Limb (tissue), 2 donors: ENCODE data around the gene PIWIL4.
"Not testable (repeated sequence)": the region's sequence is repeated elsewhere in the genome, so short reads cannot be mapped to it uniquely, and the experiment has no call there.

ENCODE experiments used
- DNase-seq, 2 donors: peaks; one replicate each; pipeline ENCODE4 v3.0.0-alpha.2; 2016; ENCODE audit errors: extremely low spot score in 2 of 2

Gene PIWIL4

DNA sequence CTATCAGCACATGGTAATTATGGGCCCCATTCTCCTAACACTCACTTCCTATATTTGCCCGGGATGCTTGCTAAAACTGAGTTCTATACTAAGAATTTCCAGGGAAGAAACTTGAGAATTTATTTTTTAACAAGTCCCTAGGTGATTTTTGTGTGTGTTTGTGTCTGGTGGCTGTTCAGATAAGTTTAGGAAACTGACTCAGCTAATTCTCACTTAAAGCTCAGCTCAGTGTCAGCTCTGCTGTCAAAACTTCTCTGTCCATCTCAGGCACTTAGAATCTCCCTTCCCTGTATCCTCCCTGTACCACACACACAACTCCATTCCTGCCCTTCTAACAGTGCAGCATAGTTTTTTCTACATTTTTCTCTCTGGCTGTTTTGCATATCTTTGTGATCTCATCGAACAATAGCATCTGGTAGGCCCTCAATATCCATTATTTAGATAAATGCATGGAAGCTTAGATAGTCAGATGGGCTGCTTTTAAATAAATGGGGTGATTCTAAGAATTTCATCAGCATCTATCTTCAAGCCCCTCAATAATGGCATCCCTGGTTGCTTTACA, 69.3 kb downstream of the PIWIL4 start:
- DNase-seq: no peak

- DNase-seq: no peak
Measured at GRCh38 chr11:94638301-94638901, 71.2 kb downstream of the PIWIL4 start.

- DNase-seq: no peak
Measured at GRCh38 chr11:94638902-94639373, 71.8 kb downstream of the PIWIL4 start.

- DNase-seq: no peak
Measured at GRCh38 chr11:94639901-94640721, 72.9 kb downstream of the PIWIL4 start.

DNA sequence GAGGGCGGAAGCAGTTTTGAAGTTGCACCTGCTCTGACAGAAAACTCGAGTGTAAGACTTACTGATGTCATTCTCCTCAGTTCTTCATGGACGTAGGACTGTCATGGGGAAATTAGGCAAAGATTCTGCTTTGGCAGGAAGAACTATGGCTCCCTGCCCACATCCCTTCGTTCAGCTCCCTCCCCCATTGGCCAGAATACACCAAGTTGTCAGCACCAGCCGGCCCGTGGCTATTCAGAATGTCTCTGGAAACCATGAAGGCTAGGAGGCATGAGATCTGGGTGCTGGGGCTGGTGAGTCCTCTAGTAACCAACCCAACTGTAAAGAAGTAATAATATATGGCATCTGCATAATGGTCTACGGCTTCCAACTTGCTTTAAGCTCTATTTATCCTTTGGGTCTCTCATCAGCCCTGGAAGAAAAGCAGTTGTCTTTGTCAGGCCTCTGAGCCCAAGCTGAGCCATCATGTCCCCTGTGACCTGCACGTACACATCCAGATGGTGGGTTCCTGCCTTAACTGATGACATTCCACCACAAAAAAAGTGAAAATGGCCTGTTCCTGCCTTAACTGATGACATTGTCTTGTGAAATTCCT, 74.1 kb downstream of the PIWIL4 start:
- DNase-seq: no peak

GRCh38 chr11:94643186-94643585, 76.0 kb downstream of the PIWIL4 start:
- DNase-seq: not testable (repeated sequence)

GRCh38 chr11:94647926-94648325, 80.8 kb downstream of the PIWIL4 start:
- no peak for DNase-seq

DNA sequence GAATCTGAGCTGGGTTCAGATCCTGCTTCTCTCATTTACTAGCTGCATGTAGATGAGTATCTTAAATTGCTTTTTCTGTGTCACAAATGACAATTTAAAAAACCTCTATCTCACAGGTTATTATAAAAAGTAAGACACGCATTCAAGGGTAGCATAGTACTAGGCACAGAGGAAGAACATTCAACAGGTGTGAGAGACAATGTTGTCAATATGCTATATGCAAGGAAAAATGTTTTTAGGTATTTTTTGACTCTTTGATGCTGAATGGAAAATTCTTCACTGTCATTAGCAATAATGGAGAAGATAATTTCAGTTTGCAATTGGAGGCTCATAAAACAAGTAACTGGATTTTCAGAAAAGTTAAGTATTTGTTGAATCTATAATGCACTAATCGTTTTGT, 81.6 kb downstream of the PIWIL4 start:
- DNase-seq: no peak

DNA sequence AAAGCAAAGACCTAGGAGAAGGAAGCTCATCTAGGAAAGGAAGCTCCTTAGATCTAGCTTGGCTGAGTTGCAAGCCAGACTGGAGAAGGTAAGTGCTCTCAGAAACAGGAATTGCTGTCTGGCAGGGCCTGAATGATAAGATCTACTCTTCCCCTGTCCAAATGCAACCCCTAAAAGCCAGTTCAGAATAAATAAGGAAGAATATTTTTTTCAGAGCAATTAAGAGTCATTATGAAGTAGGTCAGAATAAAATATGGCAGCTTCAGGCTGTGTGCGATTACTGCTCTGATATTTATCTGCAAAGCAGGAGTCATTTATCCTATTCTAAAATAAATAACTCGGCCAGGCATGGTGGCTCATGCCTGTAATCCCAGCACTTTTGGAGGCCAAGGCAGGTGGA, 82.1 kb downstream of the PIWIL4 start:
- DNase-seq: no peak

DNA sequence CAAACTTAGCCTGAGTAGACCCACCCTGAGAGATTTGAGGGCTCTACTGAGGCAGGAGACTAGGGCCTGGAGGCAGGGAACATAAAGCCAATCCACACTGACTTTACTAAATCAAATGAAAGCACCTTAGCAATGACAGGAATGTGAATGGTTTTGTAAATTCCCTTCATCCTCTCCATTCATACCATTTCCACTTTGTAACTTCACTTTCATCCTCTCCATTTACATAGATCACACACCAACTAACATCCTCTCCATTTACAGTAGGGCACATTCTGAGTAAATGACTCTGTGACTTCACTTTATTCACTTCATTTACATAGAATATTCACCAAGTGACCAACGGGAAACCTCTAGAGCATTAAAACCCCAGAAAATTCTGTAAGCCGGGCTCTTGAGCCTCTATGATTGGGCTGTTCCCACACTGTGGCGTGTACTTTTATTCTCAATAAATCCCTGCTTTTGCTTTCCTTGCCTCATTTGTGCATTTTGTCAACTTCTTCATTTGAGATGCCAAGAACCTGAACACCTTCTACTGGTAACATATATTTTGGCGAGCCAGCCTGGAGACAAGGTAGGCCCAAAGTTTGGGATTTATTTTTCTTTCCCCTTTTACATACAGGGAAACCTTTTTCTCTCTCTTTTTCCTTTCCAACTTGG, 82.9 kb downstream of the PIWIL4 start:
- no peak for DNase-seq

DNA sequence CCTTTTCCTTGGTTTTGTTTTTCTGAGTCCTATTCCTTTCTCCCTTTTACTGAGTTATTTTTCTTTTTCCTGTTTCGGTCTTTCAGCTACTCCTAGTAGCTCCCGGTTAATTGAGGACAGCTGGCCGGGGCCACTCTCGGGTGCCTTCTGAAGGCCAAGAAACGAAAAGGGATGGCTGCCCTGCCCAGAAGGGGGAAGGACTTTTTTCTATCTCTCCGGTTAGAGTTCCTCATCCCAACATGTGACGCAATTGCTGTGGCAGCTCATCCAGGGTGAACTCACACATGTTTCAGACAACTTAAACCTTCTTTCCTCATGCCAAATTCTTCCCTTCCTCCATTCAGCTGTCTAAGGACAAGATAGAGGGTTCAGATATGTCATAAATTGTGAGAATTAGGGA, 83.6 kb downstream of the PIWIL4 start:
- DNase-seq: peak in 1 of 2 donors; percentile 38

- DNase-seq: no peak
Measured at GRCh38 chr11:94652735-94653284, 85.6 kb downstream of the PIWIL4 start.

- no peak for DNase-seq
Measured at GRCh38 chr11:94653561-94653960, 86.4 kb downstream of the PIWIL4 start.

DNA sequence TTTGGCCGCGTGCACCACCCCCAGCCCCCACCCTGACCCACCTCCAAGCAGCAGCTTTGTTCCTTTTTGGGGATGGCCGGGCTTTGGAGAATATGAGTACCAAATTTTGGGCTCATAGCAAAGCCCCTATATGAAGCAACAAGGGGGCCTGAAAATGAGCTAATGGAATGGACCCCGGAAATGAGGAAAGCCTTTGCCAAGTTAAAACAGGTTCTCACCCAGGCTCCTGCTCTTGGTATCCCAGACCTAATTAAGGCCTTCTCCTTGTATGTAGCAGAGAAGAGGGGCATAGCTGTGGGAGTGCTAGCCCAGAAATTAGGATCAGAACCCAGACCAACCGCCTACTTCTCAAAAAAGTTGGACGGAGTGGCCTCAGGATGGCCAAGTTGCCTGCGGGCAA, 87.0 kb downstream of the PIWIL4 start:
- DNase-seq: no peak

DNA sequence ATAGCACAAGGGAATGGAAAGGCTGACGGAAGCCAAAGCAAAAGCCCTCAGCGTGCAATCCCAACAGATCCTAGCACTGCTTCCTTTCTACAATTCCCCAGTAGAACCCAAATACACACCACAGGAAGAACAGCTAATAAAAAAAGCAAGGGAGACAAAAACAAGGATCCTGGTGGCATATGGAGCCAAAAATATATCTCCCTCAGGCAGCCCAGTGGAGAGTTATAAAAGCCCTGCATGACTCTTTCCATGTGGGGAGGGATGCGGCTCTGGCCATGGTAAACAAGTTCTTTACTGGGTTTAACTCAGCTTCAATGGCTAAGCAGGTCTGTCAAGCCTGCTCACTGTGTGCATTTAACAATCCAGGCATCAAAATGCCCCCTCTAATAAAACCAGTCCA, 88.1 kb downstream of the PIWIL4 start:
- no peak for DNase-seq

DNA sequence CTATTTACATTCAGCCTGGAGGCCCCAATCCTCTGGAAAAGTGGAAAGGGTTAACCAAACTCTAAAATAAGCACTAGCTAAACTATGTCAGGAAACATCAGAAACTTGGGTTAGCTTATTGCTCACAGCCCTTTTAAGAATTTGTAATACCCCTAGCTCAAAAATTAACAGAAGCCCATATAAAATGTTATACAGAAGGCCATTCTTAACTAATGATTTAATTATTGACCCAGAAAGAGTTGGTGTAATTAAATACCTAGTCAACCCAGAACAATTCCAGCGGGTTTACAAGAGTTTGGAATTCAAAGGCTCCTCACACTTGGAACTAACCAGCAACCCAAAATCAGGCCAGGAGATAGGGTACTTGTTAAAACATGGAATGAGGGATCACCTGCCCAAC, 88.8 kb downstream of the PIWIL4 start:
- no peak for DNase-seq

GRCh38 chr11:94656968-94657367, 89.8 kb downstream of the PIWIL4 start:
- DNase-seq: no peak

- no peak for DNase-seq
Measured at GRCh38 chr11:94657629-94658028, 90.5 kb downstream of the PIWIL4 start.

DNA sequence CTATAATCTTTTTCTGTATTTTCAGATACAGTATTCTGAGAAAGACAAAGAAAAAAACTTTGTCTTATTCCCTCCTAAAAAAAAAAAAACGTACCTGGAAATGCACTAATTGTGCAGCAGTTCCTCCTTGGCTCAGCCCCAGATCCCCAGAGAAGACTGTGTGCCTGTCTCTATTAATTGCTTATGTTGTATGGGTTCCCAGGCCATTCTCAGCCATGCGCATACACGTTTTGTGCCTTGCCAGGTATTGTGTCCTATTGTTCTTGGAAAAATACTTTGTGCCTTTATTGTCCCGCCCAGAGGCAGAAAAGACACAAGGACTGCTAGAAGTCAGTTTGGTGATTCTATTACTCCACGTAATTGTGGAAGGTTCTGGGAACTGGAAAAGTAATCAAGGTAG, 91.2 kb downstream of the PIWIL4 start:
- no peak for DNase-seq

DNA sequence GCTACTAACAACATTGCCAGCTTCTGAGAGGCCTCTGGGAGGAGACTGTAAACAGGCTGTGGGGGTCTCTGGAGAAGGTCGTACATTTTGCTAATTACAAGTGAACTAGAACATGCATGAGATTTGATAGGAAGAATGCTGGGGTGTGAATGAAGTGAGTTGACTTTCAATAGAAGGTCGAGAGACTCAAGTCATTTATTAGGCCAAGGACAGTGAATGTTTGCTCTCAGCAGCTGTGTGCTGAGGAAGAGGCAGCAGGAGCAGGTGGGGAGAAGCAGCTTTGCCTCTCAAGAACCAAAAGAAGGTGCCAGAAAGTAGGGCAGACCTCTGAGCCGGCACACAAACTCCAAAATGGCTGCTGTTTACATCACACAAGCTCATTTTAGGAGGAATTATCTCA, 91.7 kb downstream of the PIWIL4 start:
- no peak for DNase-seq

DNA sequence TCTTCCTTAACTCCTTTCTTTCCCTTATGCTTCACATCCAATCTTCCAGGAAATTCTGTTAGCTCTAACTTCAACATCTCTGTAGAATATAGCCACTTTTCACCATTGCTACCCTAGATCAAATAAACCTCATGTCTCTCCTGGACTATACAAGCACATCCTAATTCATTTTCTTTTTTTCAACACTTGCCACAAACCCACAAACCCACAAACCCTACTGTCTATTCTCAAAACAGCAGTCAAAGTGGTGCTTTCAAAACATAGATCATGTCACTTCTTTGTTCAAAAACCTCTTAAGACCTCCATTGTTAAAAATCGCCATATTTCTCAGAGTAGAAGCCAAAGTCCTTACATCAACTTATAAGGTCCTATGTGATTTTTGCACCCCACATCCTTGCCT, 94.3 kb downstream of the PIWIL4 start:
- no peak for DNase-seq
